Measurements from ENCODE around the gene WNT2.

The WNT2 gene

GRCh38 chr7:117350027-117350426 is 27.2 kb upstream of the WNT2 start:
- POLR2A ChIA-PET = no interaction called here
- DNase-seq (ENCODE audit: extremely low spot score) = no peak
- CTCF ChIA-PET = interaction anchor here (0.5 kb wide), 1 partner anchor 163 kb away, joined by 3 read pairs; no protein-coding TSS in a partner anchor
- TF ChIP-seq, protein P1, sequence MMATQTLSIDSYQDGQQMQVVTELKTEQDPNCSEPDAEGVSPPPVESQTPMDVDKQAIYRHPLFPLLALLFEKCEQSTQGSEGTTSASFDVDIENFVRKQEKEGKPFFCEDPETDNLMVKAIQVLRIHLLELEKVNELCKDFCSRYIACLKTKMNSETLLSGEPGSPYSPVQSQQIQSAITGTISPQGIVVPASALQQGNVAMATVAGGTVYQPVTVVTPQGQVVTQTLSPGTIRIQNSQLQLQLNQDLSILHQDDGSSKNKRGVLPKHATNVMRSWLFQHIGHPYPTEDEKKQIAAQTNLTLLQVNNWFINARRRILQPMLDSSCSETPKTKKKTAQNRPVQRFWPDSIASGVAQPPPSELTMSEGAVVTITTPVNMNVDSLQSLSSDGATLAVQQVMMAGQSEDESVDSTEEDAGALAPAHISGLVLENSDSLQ (IDR thresholded peaks at IDR 0.05) = no peak
- no peak for TF ChIP-seq CTBP1 (IDR thresholded peaks at IDR 0.05; ENCODE audit: borderline replicate concordance)
- TF ChIP-seq NFRKB (IDR thresholded peaks at IDR 0.05) = no peak
- no peak for TF ChIP-seq SUZ12 (IDR thresholded peaks at IDR 0.05)
- no peak for TF ChIP-seq LEF1 (IDR thresholded peaks at IDR 0.05; ENCODE audit: borderline replicate concordance)
- no peak for TF ChIP-seq FOXM1 (IDR thresholded peaks at IDR 0.05; ENCODE audit: borderline replicate concordance)
- TF ChIP-seq ZNF384 (IDR thresholded peaks at IDR 0.05) = no peak
- no peak for TF ChIP-seq BHLHE40 (IDR thresholded peaks at IDR 0.05; ENCODE audit: borderline replicate concordance)
- no peak for TF ChIP-seq TARDBP (IDR thresholded peaks at IDR 0.05)
- no peak for TF ChIP-seq FOXA1 (IDR thresholded peaks at IDR 0.05)

- ChIA-PET CTCF (interaction anchor here (0.5 kb wide), 1 partner anchor 162 kb away, joined by 3 read pairs; no protein-coding TSS in a partner anchor), POLR2A (no interaction called here)
- no peak for TF ChIP-seq HDGF (IDR thresholded peaks at IDR 0.05; ENCODE audit: borderline replicate concordance)
- no peak for TF ChIP-seq FOXM1 (IDR thresholded peaks at IDR 0.05; ENCODE audit: borderline replicate concordance)
- no peak for TF ChIP-seq FOXA1 (IDR thresholded peaks at IDR 0.05)
- no peak for TF ChIP-seq CTBP1 (IDR thresholded peaks at IDR 0.05; ENCODE audit: borderline replicate concordance)
- no peak for TF ChIP-seq ZNF384 (IDR thresholded peaks at IDR 0.05)
- no peak for DNase-seq (ENCODE audit: extremely low spot score)
Observed at GRCh38 chr7:117349570-117349969, 26.7 kb upstream of the WNT2 start.

- no peak for DNase-seq (ENCODE audit: extremely low spot score)
- TF ChIP-seq LEF1 (IDR thresholded peaks at IDR 0.05; ENCODE audit: borderline replicate concordance) (no peak), NFRKB (IDR thresholded peaks at IDR 0.05) (no peak), ELF4 (IDR thresholded peaks at IDR 0.05) (no peak), CTBP1 (IDR thresholded peaks at IDR 0.05; ENCODE audit: borderline replicate concordance) (no peak), BHLHE40 (IDR thresholded peaks at IDR 0.05; ENCODE audit: borderline replicate concordance) (no peak), ARNT (IDR thresholded peaks at IDR 0.05) (no peak), FOXM1 (IDR thresholded peaks at IDR 0.05; ENCODE audit: borderline replicate concordance) (no peak), L3MBTL2 (conservative IDR thresholded peaks at IDR 0.05) (no peak)
- TF ChIP-seq, protein P1 (IDR thresholded peaks at IDR 0.05) = no peak
- CTCF ChIA-PET = no interaction called here
- POLR2A ChIA-PET = no interaction called here
Observed at GRCh38 chr7:117347962-117348672, 25.3 kb upstream of the WNT2 start.

GRCh38 chr7:117347480-117347879 is 24.6 kb upstream of the WNT2 start:
- TF ChIP-seq FOXM1 (IDR thresholded peaks at IDR 0.05; ENCODE audit: borderline replicate concordance) (no peak), HDGF (IDR thresholded peaks at IDR 0.05; ENCODE audit: borderline replicate concordance) (no peak), SP1 (IDR thresholded peaks at IDR 0.05) (no peak), BHLHE40 (IDR thresholded peaks at IDR 0.05; ENCODE audit: borderline replicate concordance) (no peak), LEF1 (IDR thresholded peaks at IDR 0.05; ENCODE audit: borderline replicate concordance) (no peak), ARNT (IDR thresholded peaks at IDR 0.05) (no peak), NFRKB (IDR thresholded peaks at IDR 0.05) (no peak), ELF4 (IDR thresholded peaks at IDR 0.05) (no peak), FOXK2 (IDR thresholded peaks at IDR 0.05) (no peak), L3MBTL2 (conservative IDR thresholded peaks at IDR 0.05) (no peak), CTBP1 (IDR thresholded peaks at IDR 0.05; ENCODE audit: borderline replicate concordance) (no peak), ZNF384 (IDR thresholded peaks at IDR 0.05) (no peak), FOXA1 (IDR thresholded peaks at IDR 0.05) (no peak), TARDBP (IDR thresholded peaks at IDR 0.05) (no peak), SUZ12 (IDR thresholded peaks at IDR 0.05) (no peak)
- TF ChIP-seq, protein P1 (IDR thresholded peaks at IDR 0.05) = no peak
- POLR2A ChIA-PET = no interaction called here
- DNase-seq (ENCODE audit: extremely low spot score) = no peak
- CTCF ChIA-PET = no interaction called here

GRCh38 chr7:117346161-117346560 is 23.3 kb upstream of the WNT2 start:
- CTCF ChIA-PET = no interaction called here
- no peak for TF ChIP-seq ELF4 (IDR thresholded peaks at IDR 0.05)
- DNase-seq (ENCODE audit: extremely low spot score) = no peak
- POLR2A ChIA-PET = no interaction called here

DNA sequence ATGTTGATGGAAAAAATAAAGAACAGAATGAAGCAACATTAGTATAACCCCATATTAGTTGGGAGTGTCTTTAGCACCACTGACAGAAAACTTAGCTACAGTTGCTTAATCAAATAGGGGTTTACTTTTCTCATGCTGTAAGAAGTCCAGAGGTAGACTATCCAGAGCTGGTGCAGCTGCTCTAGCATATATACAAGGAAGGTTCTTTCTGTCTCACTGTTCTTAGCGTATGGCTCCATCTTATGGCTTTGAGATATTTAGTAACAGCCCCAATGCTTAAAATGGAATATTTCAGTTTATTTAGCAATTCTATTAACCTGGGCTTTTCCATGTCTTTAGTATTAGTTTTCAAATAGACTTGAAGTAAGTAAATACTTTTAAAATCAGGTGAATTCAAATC is 15.2 kb upstream of the WNT2 start:
- DNase-seq (ENCODE audit: extremely low spot score) = no peak
- no peak for TF ChIP-seq L3MBTL2 (conservative IDR thresholded peaks at IDR 0.05)
- TF ChIP-seq, protein P1 (IDR thresholded peaks at IDR 0.05) = no peak
- no peak for TF ChIP-seq HDGF (IDR thresholded peaks at IDR 0.05; ENCODE audit: borderline replicate concordance)
- TF ChIP-seq BHLHE40 (IDR thresholded peaks at IDR 0.05; ENCODE audit: borderline replicate concordance) = no peak
- no peak for TF ChIP-seq SUZ12 (IDR thresholded peaks at IDR 0.05)
- no peak for TF ChIP-seq NFRKB (IDR thresholded peaks at IDR 0.05)
- TF ChIP-seq CTBP1 (IDR thresholded peaks at IDR 0.05; ENCODE audit: borderline replicate concordance) = no peak
- no peak for TF ChIP-seq ARNT (IDR thresholded peaks at IDR 0.05)
- no peak for TF ChIP-seq TARDBP (IDR thresholded peaks at IDR 0.05)
- TF ChIP-seq LEF1 (IDR thresholded peaks at IDR 0.05; ENCODE audit: borderline replicate concordance) = no peak
- ChIA-PET POLR2A (no interaction called here), CTCF (no interaction called here)

Measured in HEK293T (cell line).